GM12872 (cell line): Measurements from ENCODE around the gene CABCOCO1.

Source experiments
- CTCF ChIP-seq: IDR thresholded peaks from 3 replicates; pipeline ENCODE4 v1.5.1; 2011; ENCODE audit warnings: low read depth, mild to moderate bottlenecking, low read length, moderate library complexity; ENCODE audit not compliant: insufficient read depth

The CABCOCO1 gene

DNA sequence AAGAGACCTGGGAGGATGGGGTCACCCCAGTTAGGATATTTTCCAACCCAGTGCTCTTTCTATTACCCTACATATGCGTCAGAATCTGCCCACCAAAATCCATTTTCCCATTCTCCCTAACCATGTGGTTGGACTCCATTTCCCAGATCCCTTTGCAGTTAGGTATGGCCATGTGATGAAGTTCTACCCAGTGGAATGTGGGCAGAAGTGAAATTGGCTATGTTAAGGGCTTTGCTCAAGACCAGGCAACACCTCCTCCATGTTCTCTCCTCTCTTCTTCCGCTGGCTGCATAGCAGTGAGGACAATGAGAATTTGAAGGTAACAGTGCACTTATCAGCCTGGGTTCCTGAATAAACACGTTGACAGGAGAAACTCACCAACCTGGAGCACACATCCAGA lies 111.3 kb downstream of the CABCOCO1 start:
- no peak for TF ChIP-seq CTCF

GRCh38 chr10:61775111-61775510 lies 112.4 kb downstream of the CABCOCO1 start:
- TF ChIP-seq CTCF, result no peak

DNA sequence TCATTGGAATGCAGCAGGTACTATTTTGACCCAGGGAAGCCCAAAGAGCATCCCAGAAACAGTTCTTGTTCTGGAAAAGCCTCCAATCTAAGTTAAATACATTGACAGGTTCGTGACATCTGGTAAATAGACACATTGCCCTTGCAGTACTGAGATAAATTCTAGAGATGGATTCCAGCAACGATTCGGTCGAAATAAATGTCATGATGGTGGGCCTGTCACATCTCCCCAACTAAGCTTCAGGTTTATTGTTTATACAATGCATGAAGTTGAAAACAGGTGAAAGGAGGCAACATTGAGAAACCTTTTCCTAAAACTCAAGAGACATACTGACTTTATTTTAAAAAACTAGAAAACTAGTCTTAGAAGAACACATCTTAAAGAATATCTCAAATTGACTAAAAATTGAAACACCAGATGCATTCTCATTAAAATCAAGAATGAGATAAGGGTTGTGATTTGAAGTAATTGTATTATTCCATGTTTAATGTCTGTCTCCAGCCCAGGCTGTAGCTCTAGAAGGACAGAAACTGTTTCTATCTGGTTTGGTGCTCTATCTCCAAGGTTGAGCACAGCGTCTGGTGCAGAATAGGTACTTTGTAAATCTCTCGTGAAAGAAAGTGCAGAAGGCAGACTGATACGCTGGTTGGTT lies 114.0 kb downstream of the CABCOCO1 start:
- TF ChIP-seq CTCF, result no peak

GRCh38 chr10:61778137-61778536 lies 115.4 kb downstream of the CABCOCO1 start:
- no peak for TF ChIP-seq CTCF

GRCh38 chr10:61779276-61779675 lies 116.5 kb downstream of the CABCOCO1 start:
- TF ChIP-seq CTCF, result no peak

DNA sequence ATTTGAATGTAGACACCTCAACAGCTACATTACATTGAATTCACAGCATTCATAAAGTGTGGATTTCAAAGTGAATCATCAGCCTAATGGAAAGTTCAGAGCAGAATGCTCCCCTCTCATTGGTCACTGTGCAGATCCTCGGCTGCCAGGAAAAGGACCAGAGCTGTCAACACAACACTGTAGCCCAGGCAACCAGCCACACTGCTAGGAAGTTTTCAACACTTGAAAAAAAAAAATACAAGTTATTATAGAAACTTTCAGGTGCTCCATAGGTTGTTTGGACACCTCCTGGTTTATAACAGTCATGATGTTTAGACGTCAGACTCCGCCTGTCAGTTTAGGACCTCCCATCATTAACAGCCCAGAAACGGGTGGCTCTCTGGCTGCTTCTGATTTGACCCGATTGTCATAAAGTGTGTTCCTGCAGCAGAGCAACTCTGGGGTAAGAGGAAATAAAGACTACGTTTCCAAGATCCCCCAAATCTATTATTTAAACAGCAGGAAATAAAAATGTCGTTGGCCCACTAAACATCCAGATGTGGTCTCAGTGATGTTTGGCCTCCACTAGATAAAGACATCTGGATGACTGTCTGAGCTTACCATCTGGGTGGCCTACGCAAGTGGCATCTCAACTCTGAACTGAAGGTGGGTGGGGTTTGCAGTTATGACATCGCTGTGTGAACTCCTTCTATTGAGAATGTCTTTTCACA lies 117.4 kb downstream of the CABCOCO1 start:
- TF ChIP-seq CTCF, result no peak

DNA sequence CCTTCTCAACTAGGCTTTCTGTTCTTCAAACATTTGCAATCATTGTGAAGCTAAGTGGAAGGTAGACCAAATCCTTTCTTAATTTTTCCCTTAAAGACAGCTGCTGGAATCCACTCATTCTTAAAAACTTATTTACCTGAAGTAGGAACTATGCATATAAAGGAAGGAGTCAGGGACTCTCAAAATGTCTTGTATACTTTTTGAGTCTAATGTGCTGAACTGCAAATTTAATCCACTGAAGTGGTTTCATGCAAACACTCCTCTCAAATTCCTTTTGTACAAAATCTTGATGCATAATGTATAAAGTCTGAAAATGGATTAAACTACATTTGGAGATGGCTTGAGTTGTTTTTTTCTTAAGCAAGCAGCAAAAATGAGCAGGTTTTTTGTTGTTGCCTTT lies 118.0 kb downstream of the CABCOCO1 start:
- no peak for TF ChIP-seq CTCF
